ENCODE measurements around the gene DAPK3.
A peak's percentile ranks its signal among the peaks of the same experiment; 100 is the strongest.

The DAPK3 gene

GRCh38 chr19:3916033-3916432, 54.9 kb downstream of the DAPK3 start:
- no peak for ATAC-seq
- no peak for TF ChIP-seq ZNF70 (CRISPR knock-in tag; IDR thresholded peaks at IDR 0.05)
- TF ChIP-seq CSDC2 (CRISPR knock-in tag; IDR thresholded peaks at IDR 0.05), result no peak
- TF ChIP-seq ZFP3 (CRISPR knock-in tag; IDR thresholded peaks at IDR 0.05), result no peak

- no peak for ATAC-seq
- TF ChIP-seq ESRRG (CRISPR knock-in tag; IDR thresholded peaks at IDR 0.05) (no peak), ISL1 (CRISPR knock-in tag; IDR thresholded peaks at IDR 0.05) (no peak), CSDC2 (CRISPR knock-in tag; IDR thresholded peaks at IDR 0.05) (no peak), ZNF8 (CRISPR knock-in tag; IDR thresholded peaks at IDR 0.05) (no peak), CSRNP3 (CRISPR knock-in tag; IDR thresholded peaks at IDR 0.05) (no peak), ARNTL (CRISPR knock-in tag; IDR thresholded peaks at IDR 0.05; ENCODE audit: borderline replicate concordance, low read depth) (no peak), OSR1 (CRISPR knock-in tag; IDR thresholded peaks at IDR 0.05) (no peak), BACH2 (CRISPR knock-in tag; IDR thresholded peaks at IDR 0.05; ENCODE audit: borderline replicate concordance) (no peak), RARB (CRISPR knock-in tag; IDR thresholded peaks at IDR 0.05) (no peak), POU6F1 (CRISPR knock-in tag; IDR thresholded peaks at IDR 0.05; ENCODE audit: borderline replicate concordance, low read depth) (no peak), ZNF70 (CRISPR knock-in tag; IDR thresholded peaks at IDR 0.05) (no peak), PATZ1 (CRISPR knock-in tag; IDR thresholded peaks at IDR 0.05; ENCODE audit: borderline replicate concordance) (no peak), GLIS3 (CRISPR knock-in tag; IDR thresholded peaks at IDR 0.05) (no peak), ZC3H10 (CRISPR knock-in tag; IDR thresholded peaks at IDR 0.05) (no peak), PPARA (CRISPR knock-in tag; IDR thresholded peaks at IDR 0.05; ENCODE audit: borderline replicate concordance) (no peak), CREB5 (CRISPR knock-in tag; IDR thresholded peaks at IDR 0.05; ENCODE audit: low read depth) (no peak), TOX (CRISPR knock-in tag; IDR thresholded peaks at IDR 0.05; ENCODE audit: borderline replicate concordance) (no peak)
- TF ChIP-seq, protein P1, sequence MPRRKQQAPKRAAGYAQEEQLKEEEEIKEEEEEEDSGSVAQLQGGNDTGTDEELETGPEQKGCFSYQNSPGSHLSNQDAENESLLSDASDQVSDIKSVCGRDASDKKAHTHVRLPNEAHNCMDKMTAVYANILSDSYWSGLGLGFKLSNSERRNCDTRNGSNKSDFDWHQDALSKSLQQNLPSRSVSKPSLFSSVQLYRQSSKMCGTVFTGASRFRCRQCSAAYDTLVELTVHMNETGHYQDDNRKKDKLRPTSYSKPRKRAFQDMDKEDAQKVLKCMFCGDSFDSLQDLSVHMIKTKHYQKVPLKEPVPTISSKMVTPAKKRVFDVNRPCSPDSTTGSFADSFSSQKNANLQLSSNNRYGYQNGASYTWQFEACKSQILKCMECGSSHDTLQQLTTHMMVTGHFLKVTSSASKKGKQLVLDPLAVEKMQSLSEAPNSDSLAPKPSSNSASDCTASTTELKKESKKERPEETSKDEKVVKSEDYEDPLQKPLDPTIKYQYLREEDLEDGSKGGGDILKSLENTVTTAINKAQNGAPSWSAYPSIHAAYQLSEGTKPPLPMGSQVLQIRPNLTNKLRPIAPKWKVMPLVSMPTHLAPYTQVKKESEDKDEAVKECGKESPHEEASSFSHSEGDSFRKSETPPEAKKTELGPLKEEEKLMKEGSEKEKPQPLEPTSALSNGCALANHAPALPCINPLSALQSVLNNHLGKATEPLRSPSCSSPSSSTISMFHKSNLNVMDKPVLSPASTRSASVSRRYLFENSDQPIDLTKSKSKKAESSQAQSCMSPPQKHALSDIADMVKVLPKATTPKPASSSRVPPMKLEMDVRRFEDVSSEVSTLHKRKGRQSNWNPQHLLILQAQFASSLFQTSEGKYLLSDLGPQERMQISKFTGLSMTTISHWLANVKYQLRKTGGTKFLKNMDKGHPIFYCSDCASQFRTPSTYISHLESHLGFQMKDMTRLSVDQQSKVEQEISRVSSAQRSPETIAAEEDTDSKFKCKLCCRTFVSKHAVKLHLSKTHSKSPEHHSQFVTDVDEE (CRISPR knock-in tag; IDR thresholded peaks at IDR 0.05), result no peak
Measured at GRCh38 chr19:3914199-3914598, 56.7 kb downstream of the DAPK3 start.

DNA sequence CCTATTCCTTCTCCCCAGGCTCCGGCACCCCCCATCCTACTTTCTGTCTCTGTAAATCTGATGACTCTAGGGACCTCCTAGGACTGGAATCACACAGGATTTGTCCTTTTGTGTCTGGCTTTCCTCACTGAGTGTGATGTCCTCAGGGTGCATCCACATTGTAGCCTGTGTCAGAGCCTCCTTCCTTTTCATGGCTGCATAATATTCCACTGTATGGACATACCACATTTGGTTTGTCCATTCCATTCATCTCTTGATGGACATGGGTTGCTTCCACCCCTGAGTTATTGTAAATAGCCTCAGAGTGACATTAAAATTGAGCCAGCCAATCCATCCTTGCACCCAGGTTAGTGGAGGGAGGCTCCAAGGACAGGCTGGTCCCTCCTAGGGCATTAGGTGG, 60.8 kb downstream of the DAPK3 start:
- TF ChIP-seq CSRNP3 (CRISPR knock-in tag; IDR thresholded peaks at IDR 0.05), result no peak
- no peak for TF ChIP-seq POU6F1 (CRISPR knock-in tag; IDR thresholded peaks at IDR 0.05; ENCODE audit: borderline replicate concordance, low read depth)
- no peak for TF ChIP-seq OSR1 (CRISPR knock-in tag; IDR thresholded peaks at IDR 0.05)
- no peak for TF ChIP-seq ZC3H10 (CRISPR knock-in tag; IDR thresholded peaks at IDR 0.05)
- peak; percentile 100 for TF ChIP-seq ZNF8 (CRISPR knock-in tag; IDR thresholded peaks at IDR 0.05)
- ATAC-seq, result no peak
